Panc1 (cell line): ENCODE results near the gene NYAP1.

Source experiments
- POLR2AphosphoS5 ChIP-seq: IDR thresholded peaks from 2 replicates; pipeline ENCODE4 v1.6.1; 2012; ENCODE audit warnings: mild to moderate bottlenecking, low read depth, low read length, moderate library complexity
- SIN3A ChIP-seq: IDR thresholded peaks from 2 replicates; pipeline ENCODE4 v1.6.1; 2012; ENCODE audit warnings: low read depth, mild to moderate bottlenecking, low read length, moderate library complexity, borderline replicate concordance; ENCODE audit not compliant: insufficient read depth
- TCF7L2 ChIP-seq: IDR thresholded peaks from 2 replicates; pipeline ENCODE4 v1.6.1; 2011; ENCODE audit warnings: mild to moderate bottlenecking, low read depth, low read length, inconsistent platforms
- TF ChIP-seq, protein P1 (sequence below): fragments of 450-650 bp; IDR thresholded peaks from 2 replicates; pipeline ENCODE4 v1.5.1; 2017; ENCODE audit warnings: mild to moderate bottlenecking
- TF ChIP-seq, protein P2 (sequence below), 2 experiments: IDR thresholded peaks; 2 replicates each; pipeline ENCODE4 v1.6.1; 2011 to 2012; ENCODE audit warnings: low read depth in 2 of 2, control low read depth in 1 of 2, low read length in 1 of 2, mild to moderate bottlenecking in 1 of 2, moderate library complexity in 1 of 2; ENCODE audit not compliant: insufficient read depth in 1 of 2

DNA sequence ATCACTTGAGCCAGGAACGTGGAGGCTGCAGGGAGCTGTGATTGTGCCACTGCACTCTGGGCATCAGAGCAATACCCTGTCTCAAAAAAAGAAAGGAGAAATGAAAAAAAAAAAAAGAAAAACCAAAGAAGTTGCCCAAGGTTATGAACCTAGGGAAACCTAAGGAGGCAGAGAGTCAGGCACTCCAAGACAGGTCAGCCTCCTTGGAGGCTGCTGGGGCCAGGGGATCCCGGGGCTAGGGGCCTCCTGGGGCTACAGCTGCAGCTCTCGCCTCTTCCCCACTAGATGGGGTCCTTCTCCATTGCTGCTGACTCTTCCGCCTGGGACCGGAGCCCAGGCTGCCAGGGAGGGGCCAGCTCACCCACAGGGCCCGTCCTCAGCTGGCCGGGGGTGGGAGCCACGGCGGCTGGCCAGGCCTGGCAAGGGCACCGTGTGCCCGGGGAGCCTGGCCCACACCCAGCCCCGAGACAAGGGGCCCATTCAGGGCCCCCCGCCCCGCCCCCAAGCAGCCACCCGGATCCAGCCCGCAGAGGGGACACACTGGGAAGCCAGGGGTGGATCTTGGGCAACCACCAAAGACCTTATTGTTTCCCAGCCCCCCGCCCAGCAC is 17.9 kb upstream of the NYAP1 start:
- TF ChIP-seq, protein P1, sequence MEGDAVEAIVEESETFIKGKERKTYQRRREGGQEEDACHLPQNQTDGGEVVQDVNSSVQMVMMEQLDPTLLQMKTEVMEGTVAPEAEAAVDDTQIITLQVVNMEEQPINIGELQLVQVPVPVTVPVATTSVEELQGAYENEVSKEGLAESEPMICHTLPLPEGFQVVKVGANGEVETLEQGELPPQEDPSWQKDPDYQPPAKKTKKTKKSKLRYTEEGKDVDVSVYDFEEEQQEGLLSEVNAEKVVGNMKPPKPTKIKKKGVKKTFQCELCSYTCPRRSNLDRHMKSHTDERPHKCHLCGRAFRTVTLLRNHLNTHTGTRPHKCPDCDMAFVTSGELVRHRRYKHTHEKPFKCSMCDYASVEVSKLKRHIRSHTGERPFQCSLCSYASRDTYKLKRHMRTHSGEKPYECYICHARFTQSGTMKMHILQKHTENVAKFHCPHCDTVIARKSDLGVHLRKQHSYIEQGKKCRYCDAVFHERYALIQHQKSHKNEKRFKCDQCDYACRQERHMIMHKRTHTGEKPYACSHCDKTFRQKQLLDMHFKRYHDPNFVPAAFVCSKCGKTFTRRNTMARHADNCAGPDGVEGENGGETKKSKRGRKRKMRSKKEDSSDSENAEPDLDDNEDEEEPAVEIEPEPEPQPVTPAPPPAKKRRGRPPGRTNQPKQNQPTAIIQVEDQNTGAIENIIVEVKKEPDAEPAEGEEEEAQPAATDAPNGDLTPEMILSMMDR, result peak; percentile 76
- no peak for TF ChIP-seq POLR2AphosphoS5
- no peak for TF ChIP-seq TCF7L2
- TF ChIP-seq SIN3A, result no peak
- TF ChIP-seq, protein P2, sequence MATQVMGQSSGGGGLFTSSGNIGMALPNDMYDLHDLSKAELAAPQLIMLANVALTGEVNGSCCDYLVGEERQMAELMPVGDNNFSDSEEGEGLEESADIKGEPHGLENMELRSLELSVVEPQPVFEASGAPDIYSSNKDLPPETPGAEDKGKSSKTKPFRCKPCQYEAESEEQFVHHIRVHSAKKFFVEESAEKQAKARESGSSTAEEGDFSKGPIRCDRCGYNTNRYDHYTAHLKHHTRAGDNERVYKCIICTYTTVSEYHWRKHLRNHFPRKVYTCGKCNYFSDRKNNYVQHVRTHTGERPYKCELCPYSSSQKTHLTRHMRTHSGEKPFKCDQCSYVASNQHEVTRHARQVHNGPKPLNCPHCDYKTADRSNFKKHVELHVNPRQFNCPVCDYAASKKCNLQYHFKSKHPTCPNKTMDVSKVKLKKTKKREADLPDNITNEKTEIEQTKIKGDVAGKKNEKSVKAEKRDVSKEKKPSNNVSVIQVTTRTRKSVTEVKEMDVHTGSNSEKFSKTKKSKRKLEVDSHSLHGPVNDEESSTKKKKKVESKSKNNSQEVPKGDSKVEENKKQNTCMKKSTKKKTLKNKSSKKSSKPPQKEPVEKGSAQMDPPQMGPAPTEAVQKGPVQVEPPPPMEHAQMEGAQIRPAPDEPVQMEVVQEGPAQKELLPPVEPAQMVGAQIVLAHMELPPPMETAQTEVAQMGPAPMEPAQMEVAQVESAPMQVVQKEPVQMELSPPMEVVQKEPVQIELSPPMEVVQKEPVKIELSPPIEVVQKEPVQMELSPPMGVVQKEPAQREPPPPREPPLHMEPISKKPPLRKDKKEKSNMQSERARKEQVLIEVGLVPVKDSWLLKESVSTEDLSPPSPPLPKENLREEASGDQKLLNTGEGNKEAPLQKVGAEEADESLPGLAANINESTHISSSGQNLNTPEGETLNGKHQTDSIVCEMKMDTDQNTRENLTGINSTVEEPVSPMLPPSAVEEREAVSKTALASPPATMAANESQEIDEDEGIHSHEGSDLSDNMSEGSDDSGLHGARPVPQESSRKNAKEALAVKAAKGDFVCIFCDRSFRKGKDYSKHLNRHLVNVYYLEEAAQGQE (IDR thresholded peaks at IDR 0.05; ENCODE audit: insufficient read depth in 1 of 2, low read depth in 2 of 2, low read length in 1 of 2), result no peak
